Small intestine (tissue), 7 donors: ENCODE results near the gene ANKS1B. TPM values are rescaled to one million over a fixed set of nuclear protein-coding genes. Genes with fewer than 3 reads are reported as not detected.
A peak's percentile ranks its signal among the peaks of the same experiment; 100 is the strongest.

Source experiments
- DNase-seq, 2 donors: peaks; one replicate each; pipeline versions ENCODE4 v3.0.0 to v3.0.0-alpha.2; 2013
- FAIRE-seq: peaks from 2 replicates; lab custom pipeline; 2012; peaks lifted over from hg19 to GRCh38; lab: Jason Lieb, UNC
- H3K27ac ChIP-seq, 3 donors: one replicate each; pipeline ENCODE4 v1.5.1; 2013; ENCODE audit warnings: low read length in 2 of 3, mild to moderate bottlenecking in 2 of 3, control low read depth in 1 of 3, inconsistent platforms in 1 of 3, low read depth in 1 of 3, moderate library complexity in 1 of 3
- H3K27me3 ChIP-seq, 3 donors: one replicate each; pipeline ENCODE4 v1.6.1; 2013; ENCODE audit warnings: low read length in 3 of 3, inconsistent platforms in 1 of 3; ENCODE audit not compliant: control insufficient read depth in 3 of 3, insufficient read depth in 3 of 3
- H3K36me3 ChIP-seq, 3 donors: one replicate each; pipeline ENCODE4 v1.6.1; 2013; ENCODE audit warnings: low read length in 3 of 3, inconsistent platforms in 1 of 3, low read depth in 1 of 3, mild to moderate bottlenecking in 1 of 3, moderate library complexity in 1 of 3; ENCODE audit not compliant: control insufficient read depth in 3 of 3, insufficient read depth in 2 of 3
- H3K4me1 ChIP-seq, 3 donors: one replicate each; pipeline ENCODE4 v1.6.1; 2013; ENCODE audit warnings: low read length in 2 of 3, inconsistent platforms in 1 of 3, low read depth in 1 of 3, mild to moderate bottlenecking in 1 of 3, moderate library complexity in 1 of 3; ENCODE audit not compliant: control insufficient read depth in 3 of 3, insufficient read depth in 2 of 3
- H3K4me3 ChIP-seq, 3 donors: one replicate each; pipeline ENCODE4 v1.5.1; 2013; ENCODE audit warnings: low read length in 3 of 3, control low read depth in 1 of 3, inconsistent platforms in 1 of 3, low read depth in 1 of 3, mild to moderate bottlenecking in 1 of 3, moderate library complexity in 1 of 3
- H3K9me3 ChIP-seq, 2 donors: one replicate each; pipeline ENCODE4 v1.6.1; 2013; ENCODE audit warnings: low read depth in 1 of 2, low read length in 1 of 2; ENCODE audit not compliant: control insufficient read depth in 2 of 2, insufficient read depth in 1 of 2
- WGBS, 3 donors: extraction: QIAGEN DNeasy Blood & Tissue Kit; methylation state at CpG; one replicate each; pipeline ENCODE4 v1.1.7; 2013; 5-methylcytosine and 5-hydroxymethylcytosine counted together
- polyA plus RNA-seq, 4 donors: library from polyadenylated mRNA; stranded (reverse) in 3 of 4; unstranded in 1 of 4; fragments of 200-250 nt in 3 of 4; fragments of 120-200 nt in 1 of 4; gene quantifications; one replicate each; pipeline versions ENCODE4 v1.2.1 to v1.2.3, GENCODE V29; 2013
- donor health status: healthy with polysubstance abuse.
- donor health status: control.
- donor health status: control.
- donor health status: Bipolar disorder and iron deficiency.
- donor health status: healthy.

ANKS1B gene
- polyA plus RNA-seq, 4 donors = 0.44 to 0.72 TPM; not detected in 2

DNA sequence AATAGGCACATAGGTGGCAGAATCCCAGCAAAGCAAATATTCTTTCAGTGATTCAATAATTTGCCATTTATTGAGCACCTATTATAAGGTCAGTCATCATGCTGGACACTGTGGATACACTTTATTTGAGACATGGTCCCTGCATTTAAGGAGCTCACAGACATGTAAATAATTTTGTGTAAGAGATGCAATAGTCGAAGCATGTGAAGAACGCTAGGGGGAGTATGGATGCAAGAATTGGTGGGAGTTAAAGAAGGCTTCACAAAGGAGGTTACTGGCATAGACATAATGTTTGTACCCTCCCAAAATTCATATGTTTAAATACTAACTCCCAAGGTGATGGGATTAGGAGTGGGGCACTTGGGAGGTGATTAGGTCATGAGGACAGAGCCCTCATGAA, 597.8 kb downstream of the ANKS1B start:
- DNase-seq (peak in 1 of 2 donors; percentile 6), FAIRE-seq (no peak)
- Histone ChIP-seq H3K27ac (no peak overlapping the region), H3K27me3 (no peaks in the 10 kb centered on the region), H3K36me3 (no peaks in the 10 kb centered on the region), H3K9me3 (no peaks in the 10 kb centered on the region), H3K4me1 (no peaks in the 10 kb centered on the region), H3K4me3 (no peak overlapping the region)
- 13 to 39% (median 26%) methylated on average over 2 of the region's 2 CpGs for WGBS, 3 donors

- no peaks in the 10 kb centered on the region for H3K27me3 ChIP-seq
- H3K36me3 ChIP-seq = no peaks in the 10 kb centered on the region
- 83 to 88% (median 87%) methylated on average over 4 of the region's 4 CpGs for WGBS, 3 donors
- H3K4me3 ChIP-seq = no peak overlapping the region
- FAIRE-seq (no peak), DNase-seq (no peak)
- H3K4me1 ChIP-seq = no peaks in the 10 kb centered on the region
- H3K27ac ChIP-seq = no peak overlapping the region
- H3K9me3 ChIP-seq = no peaks in the 10 kb centered on the region
Observed at GRCh38 chr12:99383258-99383657, 601.5 kb downstream of the ANKS1B start.

GRCh38 chr12:99381992-99382391, 602.7 kb downstream of the ANKS1B start:
- DNase-seq (no peak), FAIRE-seq (no peak)
- WGBS, 3 donors = 38 to 51% (median 39%) methylated on average over 2 of the region's 2 CpGs
- Histone ChIP-seq H3K27me3 (no peaks in the 10 kb centered on the region), H3K4me3 (no peak overlapping the region), H3K27ac (no peak overlapping the region), H3K36me3 (no peaks in the 10 kb centered on the region), H3K9me3 (no peaks in the 10 kb centered on the region), H3K4me1 (no peaks in the 10 kb centered on the region)

DNA sequence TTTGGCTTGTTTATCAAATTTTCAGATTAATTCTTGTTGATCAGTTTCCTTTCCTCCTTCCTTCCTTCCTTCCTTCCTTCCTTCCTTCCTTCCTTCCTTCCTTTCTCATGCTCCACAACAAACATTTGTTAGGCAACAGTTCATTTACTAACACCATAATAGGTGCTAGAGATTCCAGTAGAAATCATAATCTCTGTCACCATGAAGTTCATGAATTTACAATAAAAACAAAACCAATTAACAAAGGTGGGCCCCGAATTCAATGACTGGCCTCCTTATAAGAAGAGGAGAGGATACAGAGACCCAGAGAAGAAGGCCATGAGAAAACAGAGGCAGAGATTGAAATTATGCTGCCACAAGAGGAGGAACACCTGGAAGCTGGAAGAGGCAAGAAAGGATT, 604.0 kb downstream of the ANKS1B start:
- 74 to 85% (median 83%) methylated on average over 1 of the region's 1 CpG for WGBS, 3 donors
- no peaks in the 10 kb centered on the region for H3K36me3 ChIP-seq
- FAIRE-seq (no peak), DNase-seq (no peak)
- H3K27ac ChIP-seq = no peak overlapping the region
- H3K4me1 ChIP-seq = no peaks in the 10 kb centered on the region
- no peaks in the 10 kb centered on the region for H3K27me3 ChIP-seq
- H3K4me3 ChIP-seq = no peak overlapping the region
- no peaks in the 10 kb centered on the region for H3K9me3 ChIP-seq

- H3K4me3 ChIP-seq = no peak overlapping the region
- no peak overlapping the region for H3K27ac ChIP-seq
- FAIRE-seq (no peak), DNase-seq (no peak)
- H3K27me3 ChIP-seq = no peaks in the 10 kb centered on the region
- no peaks in the 10 kb centered on the region for H3K9me3 ChIP-seq
- no peaks in the 10 kb centered on the region for H3K36me3 ChIP-seq
- WGBS, 3 donors = 59 to 79% (median 75%) methylated on average over 1 of the region's 1 CpG
- no peaks in the 10 kb centered on the region for H3K4me1 ChIP-seq
Observed at GRCh38 chr12:99374023-99374422, 610.7 kb downstream of the ANKS1B start.

- 58 to 64% (median 58%) methylated on average over 3 of the region's 3 CpGs for WGBS, 3 donors
- no peaks in the 10 kb centered on the region for H3K27me3 ChIP-seq
- FAIRE-seq (no peak), DNase-seq (no peak)
- H3K4me1 ChIP-seq = no peaks in the 10 kb centered on the region
- H3K27ac ChIP-seq = no peak overlapping the region
- H3K36me3 ChIP-seq = no peaks in the 10 kb centered on the region
- no peaks in the 10 kb centered on the region for H3K9me3 ChIP-seq
- H3K4me3 ChIP-seq = no peak overlapping the region
Observed at GRCh38 chr12:99372257-99372920, 612.3 kb downstream of the ANKS1B start.

DNA sequence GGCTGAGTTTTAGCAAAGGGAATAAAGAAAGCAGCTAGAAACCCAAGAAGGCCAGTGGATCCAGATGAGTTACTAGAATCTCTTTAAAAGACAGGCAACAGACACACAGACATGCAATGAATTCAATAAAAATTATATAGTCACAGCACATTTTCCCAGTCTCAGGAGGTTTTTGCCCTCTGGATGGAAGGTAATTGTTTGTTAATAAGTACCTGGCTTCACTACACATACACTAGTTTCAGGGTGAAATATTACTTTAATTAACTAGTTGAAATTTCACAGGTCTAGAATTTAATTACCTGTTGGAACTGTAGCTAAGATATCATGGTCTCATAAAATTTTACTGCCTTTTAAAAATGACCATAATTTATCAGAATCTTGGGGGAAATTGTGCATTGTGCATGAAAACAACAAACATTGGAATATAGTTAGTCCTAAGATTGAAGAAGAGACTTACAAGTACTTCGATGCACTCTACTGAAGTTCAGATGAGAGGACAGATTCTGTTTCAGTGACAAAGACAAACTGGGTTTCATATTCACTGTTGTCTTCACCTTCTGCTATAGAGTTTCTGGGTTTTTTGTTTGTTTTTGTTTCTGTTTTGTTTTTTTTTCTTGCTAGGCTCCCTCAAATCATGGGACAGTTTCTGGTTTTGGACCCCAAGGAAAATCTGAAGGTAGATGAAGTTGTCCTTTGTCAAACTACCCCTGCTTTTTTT, 614.2 kb downstream of the ANKS1B start:
- 75 to 87% (median 82%) methylated on average over 1 of the region's 1 CpG for WGBS, 3 donors
- Histone ChIP-seq H3K9me3 (no peaks in the 10 kb centered on the region), H3K27me3 (no peaks in the 10 kb centered on the region), H3K4me1 (no peaks in the 10 kb centered on the region), H3K4me3 (no peak overlapping the region), H3K27ac (no peak overlapping the region), H3K36me3 (no peaks in the 10 kb centered on the region)
- DNase-seq = no peak
- no peak for FAIRE-seq

DNA sequence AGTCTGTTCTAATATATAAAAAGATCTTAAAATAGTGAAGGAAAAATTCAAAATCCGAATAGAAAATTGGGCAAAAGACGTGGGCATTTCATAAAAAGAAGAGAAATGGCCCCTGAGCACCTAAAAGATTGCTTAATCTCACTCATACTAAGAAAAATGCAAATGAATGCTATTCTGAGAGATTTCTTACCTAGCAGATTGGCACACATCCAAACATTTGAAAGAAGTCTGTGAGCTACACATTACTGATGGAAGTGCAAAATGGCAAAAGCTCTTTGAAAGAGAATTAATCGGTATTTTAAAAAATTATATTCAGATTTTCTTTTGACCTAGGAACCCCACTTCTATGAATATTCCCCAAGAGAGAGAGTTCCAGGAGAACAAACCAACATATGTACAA, 617.6 kb downstream of the ANKS1B start:
- Histone ChIP-seq H3K27ac (no peak overlapping the region), H3K9me3 (no peaks in the 10 kb centered on the region), H3K4me1 (no peaks in the 10 kb centered on the region), H3K4me3 (no peak overlapping the region), H3K36me3 (no peaks in the 10 kb centered on the region), H3K27me3 (no peaks in the 10 kb centered on the region)
- 67 to 78% (median 73%) methylated on average over 3 of the region's 3 CpGs for WGBS, 3 donors
- no peak for FAIRE-seq
- no peak for DNase-seq
